AG04450 (cell line): ENCODE data around the gene CALCB. TPM values are rescaled to one million over a fixed set of nuclear protein-coding genes. Genes with fewer than 3 reads are reported as not detected.
"Not testable (repeated sequence)": the region's sequence is repeated elsewhere in the genome, so short reads cannot be mapped to it uniquely, and the experiment has no call there.

Experiments
- CTCF ChIA-PET: fragments of 300-600, 350-600 bp; formaldehyde crosslinking; extraction: SDS; loops from one replicate; lab custom pipeline; 2022; ENCODE audit warnings: antibody characterized with exemption, inconsistent platforms; lab: Charles Lee
- POLR2A ChIA-PET: fragments of 350-600 bp; formaldehyde crosslinking; extraction: SDS; loops from one replicate; lab custom pipeline; 2021; ENCODE audit warnings: antibody characterized with exemption, inconsistent platforms; lab: Yijun Ruan, JAX
- DNase-seq: peaks from one replicate; pipeline ENCODE4 v3.0.0-alpha.2; 2011; ENCODE audit warnings: low read depth, low spot score
- H3K27ac ChIP-seq: one replicate; pipeline ENCODE4 v1.5.1; 2012; ENCODE audit warnings: low read depth, low read length, control low read depth
- H3K27me3 ChIP-seq: one replicate; pipeline ENCODE4 v1.6.0; 2012; ENCODE audit warnings: low read length; ENCODE audit not compliant: control insufficient read depth, insufficient read depth
- H3K4me3 ChIP-seq: 2 replicates; pipeline ENCODE4 v1.5.1; 2011; ENCODE audit warnings: mild to moderate bottlenecking, low read depth, low read length, control low read depth
- H3K9me3 ChIP-seq: 2 replicates; pipeline ENCODE4 v1.5.1; 2012; ENCODE audit warnings: low read length; ENCODE audit not compliant: control insufficient read depth, insufficient read depth
- CTCF ChIP-seq: IDR thresholded peaks from 2 replicates; pipeline ENCODE4 v1.5.1; 2011; ENCODE audit warnings: low read depth, low read length, control low read depth, inconsistent platforms
- polyA plus RNA-seq: library from polyadenylated mRNA; depleted of rRNA; stranded (reverse); fragments of >200 nt; gene quantifications from 2 replicates; pipeline ENCODE4 v1.2.3, GENCODE V29; 2011

Gene CALCB
- polyA plus RNA-seq, 1 experiment = not detected

GRCh38 chr11:15034687-15035267 lies 38.6 kb upstream of the CALCB start:
- Histone ChIP-seq H3K27ac (no peak overlapping the region), H3K9me3 (no peaks in the 10 kb centered on the region), H3K27me3 (no peaks in the 10 kb centered on the region), H3K4me3 (no peak overlapping the region)
- POLR2A ChIA-PET = no interaction called here
- CTCF ChIA-PET = no interaction called here
- no peak for DNase-seq
- TF ChIP-seq CTCF = no peak

- Histone ChIP-seq H3K9me3 (no peaks in the 10 kb centered on the region), H3K27ac (no peak overlapping the region), H3K27me3 (no peaks in the 10 kb centered on the region), H3K4me3 (no peak overlapping the region)
- ChIA-PET CTCF (no interaction called here), POLR2A (no interaction called here)
- TF ChIP-seq CTCF = no peak
- DNase-seq = no peak
Observed at GRCh38 chr11:15035283-15035682, 38.1 kb upstream of the CALCB start.

GRCh38 chr11:15038963-15039362 lies 34.4 kb upstream of the CALCB start:
- Histone ChIP-seq H3K27me3 (no peaks in the 10 kb centered on the region), H3K9me3 (no peaks in the 10 kb centered on the region), H3K27ac (no peak overlapping the region), H3K4me3 (no peak overlapping the region)
- CTCF ChIA-PET = interaction anchor here (0.9 kb wide), 1 partner anchor 35 kb away, joined by 3 read pairs; the partner anchor contains the start of gene CALCB
- POLR2A ChIA-PET = no interaction called here
- DNase-seq = no peak
- TF ChIP-seq CTCF = no peak

- no peaks in the 10 kb centered on the region for H3K27me3 ChIP-seq
- H3K4me3 ChIP-seq = no peak overlapping the region
- no peak for TF ChIP-seq CTCF
- DNase-seq = no peak
- ChIA-PET CTCF (no interaction called here), POLR2A (no interaction called here)
- no peak overlapping the region for H3K27ac ChIP-seq
- H3K9me3 ChIP-seq = no peaks in the 10 kb centered on the region
Observed at GRCh38 chr11:15045209-15045608, 28.2 kb upstream of the CALCB start.

GRCh38 chr11:15045891-15046290 lies 27.5 kb upstream of the CALCB start:
- no peak for TF ChIP-seq CTCF
- Histone ChIP-seq H3K27me3 (no peaks in the 10 kb centered on the region), H3K4me3 (no peak overlapping the region), H3K27ac (no peak overlapping the region), H3K9me3 (no peaks in the 10 kb centered on the region)
- CTCF ChIA-PET = no interaction called here
- POLR2A ChIA-PET = no interaction called here
- DNase-seq = no peak

GRCh38 chr11:15046673-15047072 lies 26.7 kb upstream of the CALCB start:
- POLR2A ChIA-PET, H3K27ac ChIP-seq, H3K4me3 ChIP-seq, H3K27me3 ChIP-seq, CTCF ChIA-PET, H3K9me3 ChIP-seq, DNase-seq: not testable (repeated sequence)
